WTC11 (cell line): ENCODE measurements around the gene DENND5A.

Experiments used
- ELF4 ChIP-seq: sonication (generic); formaldehyde crosslinking; IDR thresholded peaks from 2 replicates; pipeline ENCODE4 v1.8.1; 2022; ENCODE audit warnings: low read depth, mild to moderate bottlenecking, moderate library complexity, missing genetic modification reagents
- NR2C2 ChIP-seq: sonication (generic); formaldehyde crosslinking; IDR thresholded peaks from 2 replicates; pipeline ENCODE4 v1.8.0; 2022; ENCODE audit warnings: mild to moderate bottlenecking, missing genetic modification reagents
- SMAD4 ChIP-seq: sonication (generic); formaldehyde crosslinking; IDR thresholded peaks from 2 replicates; pipeline ENCODE4 v1.8.0; 2022; ENCODE audit warnings: mild to moderate bottlenecking, missing genetic modification reagents
- TP53 ChIP-seq: sonication (generic); formaldehyde crosslinking; IDR thresholded peaks from 2 replicates; pipeline ENCODE4 v1.8.1; 2023; ENCODE audit warnings: mild to moderate bottlenecking, missing genetic modification reagents
- ZNF121 ChIP-seq: sonication (generic); formaldehyde crosslinking; IDR thresholded peaks from 2 replicates; pipeline ENCODE4 v1.8.0; 2023; ENCODE audit warnings: missing genetic modification reagents
- ZNF232 ChIP-seq: sonication (generic); formaldehyde crosslinking; IDR thresholded peaks from 2 replicates; pipeline ENCODE4 v1.8.0; 2022; ENCODE audit warnings: mild to moderate bottlenecking, missing genetic modification reagents
- ZNF671 ChIP-seq: fragments of 250-450 bp; sonication (Bioruptor Pico); IDR thresholded peaks from 2 replicates; pipeline ENCODE4 v1.8.0; 2021; ENCODE audit warnings: mild to moderate bottlenecking
- TF ChIP-seq, protein P1 (sequence below): fragments of 250-450 bp; sonication (Bioruptor Pico); IDR thresholded peaks from 2 replicates; pipeline ENCODE4 v1.8.0; 2021; ENCODE audit warnings: mild to moderate bottlenecking
- TF ChIP-seq, protein P2 (sequence below): fragments of 200-600 bp; IDR thresholded peaks from 2 replicates; pipeline ENCODE4 v1.8.0; 2022; ENCODE audit warnings: antibody characterized with exemption
- TF ChIP-seq, protein P3 (sequence below): sonication (generic); formaldehyde crosslinking; IDR thresholded peaks from 2 replicates; pipeline ENCODE4 v1.8.0; 2022; ENCODE audit warnings: mild to moderate bottlenecking, missing genetic modification reagents
- TF ChIP-seq, protein P4 (sequence below): sonication (generic); formaldehyde crosslinking; IDR thresholded peaks from 2 replicates; pipeline ENCODE4 v1.8.1; 2023; ENCODE audit warnings: mild to moderate bottlenecking, missing genetic modification reagents, moderate library complexity

DNA sequence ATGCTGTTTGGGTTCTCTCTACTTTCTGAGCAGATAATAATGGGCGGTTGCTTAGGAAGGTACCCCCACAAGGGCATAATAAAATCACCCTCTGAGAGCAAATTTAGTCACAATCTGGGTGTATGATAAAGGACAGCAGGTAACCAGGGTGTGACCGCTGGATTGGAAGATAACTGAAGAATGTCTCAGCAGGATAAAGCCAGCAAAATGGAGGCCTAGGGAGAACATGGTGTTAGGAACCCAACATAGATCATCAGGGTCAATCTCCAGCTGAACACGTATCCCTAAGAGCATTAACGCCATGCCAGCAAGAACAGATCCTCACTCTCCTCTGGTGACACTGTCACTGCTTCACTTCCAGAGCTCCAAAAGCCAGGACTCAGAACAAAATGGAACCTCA, 109.2 kb downstream of the DENND5A start:
- TF ChIP-seq, protein P1, sequence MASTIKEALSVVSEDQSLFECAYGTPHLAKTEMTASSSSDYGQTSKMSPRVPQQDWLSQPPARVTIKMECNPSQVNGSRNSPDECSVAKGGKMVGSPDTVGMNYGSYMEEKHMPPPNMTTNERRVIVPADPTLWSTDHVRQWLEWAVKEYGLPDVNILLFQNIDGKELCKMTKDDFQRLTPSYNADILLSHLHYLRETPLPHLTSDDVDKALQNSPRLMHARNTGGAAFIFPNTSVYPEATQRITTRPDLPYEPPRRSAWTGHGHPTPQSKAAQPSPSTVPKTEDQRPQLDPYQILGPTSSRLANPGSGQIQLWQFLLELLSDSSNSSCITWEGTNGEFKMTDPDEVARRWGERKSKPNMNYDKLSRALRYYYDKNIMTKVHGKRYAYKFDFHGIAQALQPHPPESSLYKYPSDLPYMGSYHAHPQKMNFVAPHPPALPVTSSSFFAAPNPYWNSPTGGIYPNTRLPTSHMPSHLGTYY (CRISPR knock-in tag), result no peak
- TF ChIP-seq SMAD4 (CRISPR knock-in tag) (no peak), NR2C2 (CRISPR knock-in tag) (no peak), ZNF671 (no peak), TP53 (CRISPR knock-in tag) (no peak), ZNF121 (CRISPR knock-in tag) (no peak), ZNF232 (CRISPR knock-in tag) (no peak), ELF4 (CRISPR knock-in tag) (no peak)
- TF ChIP-seq, protein P2, sequence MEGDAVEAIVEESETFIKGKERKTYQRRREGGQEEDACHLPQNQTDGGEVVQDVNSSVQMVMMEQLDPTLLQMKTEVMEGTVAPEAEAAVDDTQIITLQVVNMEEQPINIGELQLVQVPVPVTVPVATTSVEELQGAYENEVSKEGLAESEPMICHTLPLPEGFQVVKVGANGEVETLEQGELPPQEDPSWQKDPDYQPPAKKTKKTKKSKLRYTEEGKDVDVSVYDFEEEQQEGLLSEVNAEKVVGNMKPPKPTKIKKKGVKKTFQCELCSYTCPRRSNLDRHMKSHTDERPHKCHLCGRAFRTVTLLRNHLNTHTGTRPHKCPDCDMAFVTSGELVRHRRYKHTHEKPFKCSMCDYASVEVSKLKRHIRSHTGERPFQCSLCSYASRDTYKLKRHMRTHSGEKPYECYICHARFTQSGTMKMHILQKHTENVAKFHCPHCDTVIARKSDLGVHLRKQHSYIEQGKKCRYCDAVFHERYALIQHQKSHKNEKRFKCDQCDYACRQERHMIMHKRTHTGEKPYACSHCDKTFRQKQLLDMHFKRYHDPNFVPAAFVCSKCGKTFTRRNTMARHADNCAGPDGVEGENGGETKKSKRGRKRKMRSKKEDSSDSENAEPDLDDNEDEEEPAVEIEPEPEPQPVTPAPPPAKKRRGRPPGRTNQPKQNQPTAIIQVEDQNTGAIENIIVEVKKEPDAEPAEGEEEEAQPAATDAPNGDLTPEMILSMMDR, result no peak
- TF ChIP-seq, protein P3, sequence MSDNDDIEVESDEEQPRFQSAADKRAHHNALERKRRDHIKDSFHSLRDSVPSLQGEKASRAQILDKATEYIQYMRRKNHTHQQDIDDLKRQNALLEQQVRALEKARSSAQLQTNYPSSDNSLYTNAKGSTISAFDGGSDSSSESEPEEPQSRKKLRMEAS (CRISPR knock-in tag), result no peak
- TF ChIP-seq, protein P4, sequence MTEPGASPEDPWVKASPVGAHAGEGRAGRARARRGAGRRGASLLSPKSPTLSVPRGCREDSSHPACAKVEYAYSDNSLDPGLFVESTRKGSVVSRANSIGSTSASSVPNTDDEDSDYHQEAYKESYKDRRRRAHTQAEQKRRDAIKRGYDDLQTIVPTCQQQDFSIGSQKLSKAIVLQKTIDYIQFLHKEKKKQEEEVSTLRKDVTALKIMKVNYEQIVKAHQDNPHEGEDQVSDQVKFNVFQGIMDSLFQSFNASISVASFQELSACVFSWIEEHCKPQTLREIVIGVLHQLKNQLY (CRISPR knock-in tag), result no peak
